ENCODE results near the gene NEGR1.
"Not testable (repeated sequence)": the region's sequence is repeated elsewhere in the genome, so short reads cannot be mapped to it uniquely, and the experiment has no call there.

NEGR1 gene

DNA sequence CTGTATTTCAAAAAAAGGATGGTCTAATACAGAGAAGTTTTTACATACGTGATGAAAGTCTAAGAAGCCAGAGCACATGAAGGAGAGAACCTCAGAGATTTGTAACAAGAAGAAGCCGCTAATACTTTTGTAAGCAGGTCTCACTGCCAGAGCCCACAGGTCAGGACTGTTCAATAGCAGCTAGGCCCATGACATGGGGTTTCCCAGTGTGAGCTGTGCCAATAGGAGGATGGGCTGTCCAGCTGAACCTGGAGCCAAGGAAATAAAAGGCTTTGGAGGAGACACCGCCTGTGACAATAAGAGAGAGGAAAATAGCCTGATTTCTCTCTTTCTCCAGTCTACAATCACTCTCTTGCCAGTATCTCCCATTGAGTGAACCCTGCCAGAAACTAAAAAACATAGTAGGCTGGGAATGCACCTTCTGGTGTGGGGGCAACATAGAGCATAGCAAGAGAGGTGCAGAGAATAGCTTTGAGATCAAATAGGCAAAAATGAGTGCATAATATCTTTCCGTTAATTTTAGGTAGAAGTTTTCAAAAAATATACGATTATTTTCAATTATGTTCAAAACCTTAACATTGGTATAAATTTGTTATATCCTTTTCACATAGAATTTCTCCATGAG is 360.3 kb downstream of the NEGR1 start:
- no peak for DNase-seq

GRCh38 chr1:71921204-71921603 is 361.1 kb downstream of the NEGR1 start:
- no peak for DNase-seq

GRCh38 chr1:71920556-71920955 is 361.8 kb downstream of the NEGR1 start:
- DNase-seq: no peak

DNA sequence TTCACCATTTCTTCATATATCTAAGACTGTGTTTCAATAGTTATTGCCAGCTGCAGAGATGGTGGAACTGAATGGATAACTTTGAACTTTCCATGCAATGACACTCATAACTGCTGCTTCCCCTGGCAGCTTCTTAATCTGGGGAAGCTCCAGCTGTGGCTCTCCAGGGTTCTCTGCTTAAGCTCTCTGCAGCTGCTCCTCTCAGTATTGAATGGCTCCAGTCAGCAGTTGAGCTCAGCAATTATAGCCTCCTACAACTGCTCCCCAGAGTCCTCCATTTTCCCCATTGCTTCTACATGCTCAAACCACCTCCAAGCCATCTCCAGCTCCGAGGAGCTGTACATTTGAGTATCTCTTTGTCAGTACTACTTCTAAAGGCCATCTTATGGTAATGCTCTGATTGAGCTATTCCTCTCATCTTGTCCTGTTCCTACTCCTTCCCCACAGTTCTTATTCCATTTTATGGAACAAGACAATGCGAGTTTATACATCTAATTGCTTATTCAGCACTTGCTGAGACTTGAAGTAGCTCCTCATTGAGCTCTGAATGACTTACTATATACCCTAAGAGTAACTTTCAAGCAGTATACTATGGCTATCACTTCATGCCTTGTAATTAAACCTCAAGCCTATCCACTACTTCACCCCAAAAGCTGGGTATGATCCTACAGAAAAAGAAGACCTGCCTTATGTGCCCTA is 362.4 kb downstream of the NEGR1 start:
- DNase-seq: no peak

GRCh38 chr1:71918630-71919029 is 363.7 kb downstream of the NEGR1 start:
- no peak for DNase-seq

GRCh38 chr1:71916894-71917293 is 365.4 kb downstream of the NEGR1 start:
- DNase-seq: no peak

- DNase-seq: no peak
Measured at GRCh38 chr1:71914626-71915025, 367.7 kb downstream of the NEGR1 start.

DNA sequence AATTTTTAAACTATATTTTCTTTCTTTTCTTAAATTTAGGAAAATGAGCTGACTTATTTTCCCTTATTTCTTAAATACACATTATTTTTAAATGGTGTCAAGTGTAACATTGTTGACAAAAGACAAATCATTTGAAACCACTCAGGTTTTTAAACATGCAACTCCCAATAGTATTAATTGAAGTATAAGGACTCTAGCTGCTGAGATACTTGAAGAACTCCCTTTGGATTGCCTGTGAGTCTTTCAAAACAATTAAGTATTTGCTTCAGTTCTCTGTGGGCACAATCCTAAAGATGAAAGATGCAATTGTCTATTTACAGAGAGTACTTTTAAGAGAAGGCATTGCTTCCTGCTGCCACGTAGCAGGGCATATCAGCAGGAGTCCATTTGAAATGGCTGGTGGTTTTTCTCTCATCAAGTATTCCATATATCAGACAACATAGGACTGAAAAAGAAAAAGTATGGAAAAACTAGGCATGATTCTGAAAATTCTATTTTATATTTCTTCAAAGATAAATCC is 373.4 kb downstream of the NEGR1 start:
- DNase-seq: no peak

DNA sequence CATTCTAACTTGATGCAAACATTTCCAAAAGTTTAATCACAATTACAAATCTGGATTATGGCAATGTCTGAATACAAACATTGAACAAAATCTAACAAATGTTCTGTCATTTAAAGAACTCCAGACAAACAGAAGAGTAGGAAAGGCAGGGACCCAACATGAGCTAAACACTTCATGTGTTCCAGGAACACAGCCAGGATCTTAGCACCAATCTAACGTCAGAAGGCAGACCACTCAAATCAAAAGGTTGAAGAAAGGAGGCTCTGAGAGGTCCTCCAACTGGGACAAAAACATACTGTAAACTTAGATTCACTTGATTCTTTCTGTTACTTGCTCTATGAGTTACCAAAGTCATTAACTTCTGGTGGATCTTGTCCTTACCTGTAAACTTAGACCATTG is 374.0 kb downstream of the NEGR1 start:
- DNase-seq: no peak

GRCh38 chr1:71899881-71900280 is 382.5 kb downstream of the NEGR1 start:
- DNase-seq: no peak

GRCh38 chr1:71888166-71888565 is 394.2 kb downstream of the NEGR1 start:
- not testable (repeated sequence) for DNase-seq

GRCh38 chr1:71885171-71885570 is 397.2 kb downstream of the NEGR1 start:
- no peak for DNase-seq

GRCh38 chr1:71882637-71883036 is 399.7 kb downstream of the NEGR1 start:
- DNase-seq: no peak

- no peak for DNase-seq
Measured at GRCh38 chr1:71882226-71882625, 400.1 kb downstream of the NEGR1 start.

DNA sequence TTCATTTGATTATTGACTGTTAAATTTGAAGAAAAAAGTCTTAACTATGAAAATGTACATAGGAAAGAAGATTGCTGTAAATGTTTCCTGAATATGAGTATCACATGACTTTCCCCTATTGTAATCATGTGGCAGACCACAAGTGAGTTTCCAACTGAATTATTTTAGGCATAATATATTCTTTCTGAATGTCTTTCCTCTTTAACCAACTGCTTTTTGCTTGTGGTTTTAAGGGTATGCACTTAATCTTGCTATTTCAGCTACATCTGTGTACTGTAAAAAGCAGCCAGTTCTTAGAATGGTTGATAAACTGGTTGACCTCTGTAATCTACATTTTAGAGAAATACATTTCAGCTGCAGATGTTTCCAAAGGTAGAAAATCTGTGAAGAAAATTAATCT is 400.7 kb downstream of the NEGR1 start:
- DNase-seq: no peak

DNA sequence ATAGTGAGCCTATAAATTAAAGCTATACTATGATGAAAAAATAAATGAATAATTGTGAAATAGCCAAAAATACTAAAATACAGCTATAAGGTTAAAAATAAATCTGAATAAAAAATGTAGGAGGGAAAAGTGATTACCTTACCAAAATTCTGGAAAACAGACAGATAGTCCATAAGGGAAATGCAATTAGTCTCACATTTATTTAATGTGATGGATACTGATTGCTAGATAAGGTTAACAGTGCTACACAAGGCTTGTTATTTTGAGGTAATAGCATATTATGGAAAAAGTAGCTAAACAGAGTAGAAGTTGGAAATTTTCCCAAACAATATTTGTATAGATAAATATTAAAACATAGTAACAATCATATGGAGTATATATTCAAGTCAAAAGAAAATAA is 413.0 kb downstream of the NEGR1 start:
- no peak for DNase-seq

DNA sequence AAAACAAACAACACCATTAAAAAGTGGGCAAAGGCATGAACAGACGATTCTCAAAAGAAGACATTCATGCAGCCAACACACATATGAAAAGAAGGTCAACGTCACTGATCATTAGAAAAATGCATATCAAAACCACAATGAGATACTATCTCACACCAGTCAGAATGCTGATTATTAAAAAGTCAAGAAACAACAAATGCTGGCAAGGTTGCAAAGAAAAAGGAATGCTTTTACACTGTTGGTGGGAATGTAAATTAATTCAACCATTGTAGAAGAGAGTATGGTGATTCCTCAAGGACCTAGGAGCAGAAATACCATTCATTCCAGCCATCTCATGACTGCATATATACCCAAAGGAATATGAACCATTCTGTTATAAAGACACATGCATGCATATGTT is 419.6 kb downstream of the NEGR1 start:
- no peak for DNase-seq

DNA sequence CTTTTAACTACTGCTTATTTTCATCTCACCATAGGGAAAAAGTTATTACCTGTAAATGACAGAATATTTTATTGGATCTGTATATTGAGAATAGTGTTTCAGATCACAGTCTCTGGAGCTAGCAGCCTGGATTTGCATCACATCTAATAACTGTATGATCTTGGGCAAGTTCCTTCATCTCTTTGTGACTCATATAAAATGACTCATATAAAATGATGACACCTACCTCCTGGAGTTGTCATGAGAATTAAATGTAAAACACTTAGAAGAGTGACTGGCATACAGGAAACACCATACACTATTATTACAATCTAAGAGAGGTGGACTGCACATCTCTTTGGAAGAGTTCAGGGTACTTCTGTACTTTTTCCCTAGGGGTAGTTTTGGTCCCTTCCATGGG is 421.3 kb downstream of the NEGR1 start:
- DNase-seq: no peak

DNA sequence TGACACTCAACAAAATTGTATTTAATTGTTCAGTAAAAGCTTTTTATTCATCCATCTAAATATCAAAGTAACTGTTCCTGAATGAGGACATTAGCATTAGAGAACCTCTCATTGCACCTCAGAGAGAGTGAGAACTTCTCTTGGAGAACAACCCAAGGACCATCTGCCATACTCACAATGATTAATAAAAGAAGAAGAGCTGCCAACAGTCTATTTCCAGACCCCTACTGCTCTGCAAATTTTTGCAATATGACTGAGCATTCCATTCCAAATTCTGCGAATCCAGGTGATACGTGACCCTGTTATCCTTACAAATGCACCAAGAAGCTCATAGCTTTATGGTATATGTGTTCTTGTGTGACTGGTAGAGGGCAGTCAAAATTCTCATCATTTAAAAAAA is 422.5 kb downstream of the NEGR1 start:
- DNase-seq: no peak

- DNase-seq: no peak
Measured at GRCh38 chr1:71857862-71858261, 424.5 kb downstream of the NEGR1 start.

GRCh38 chr1:71853360-71853759 is 429.0 kb downstream of the NEGR1 start:
- DNase-seq: no peak

DNA sequence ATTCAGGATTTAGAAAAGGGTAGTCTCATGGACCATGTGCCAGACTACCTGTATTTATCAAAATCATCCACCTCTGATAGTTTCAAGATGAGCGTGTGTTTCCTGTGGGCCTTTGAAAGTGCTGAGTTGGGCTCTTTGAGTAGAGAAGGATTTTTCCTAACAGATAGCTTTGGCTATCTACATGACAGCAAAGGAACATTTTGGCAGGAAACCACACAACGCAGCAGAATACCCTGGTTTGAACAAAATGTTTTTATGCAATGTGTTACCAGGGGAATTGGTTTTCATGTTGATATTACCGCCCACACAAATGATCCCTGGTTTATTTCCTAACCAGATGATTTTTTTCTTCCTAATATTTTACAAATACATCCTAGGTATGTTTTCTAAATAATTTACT is 431.4 kb downstream of the NEGR1 start:
- DNase-seq: no peak

DNA sequence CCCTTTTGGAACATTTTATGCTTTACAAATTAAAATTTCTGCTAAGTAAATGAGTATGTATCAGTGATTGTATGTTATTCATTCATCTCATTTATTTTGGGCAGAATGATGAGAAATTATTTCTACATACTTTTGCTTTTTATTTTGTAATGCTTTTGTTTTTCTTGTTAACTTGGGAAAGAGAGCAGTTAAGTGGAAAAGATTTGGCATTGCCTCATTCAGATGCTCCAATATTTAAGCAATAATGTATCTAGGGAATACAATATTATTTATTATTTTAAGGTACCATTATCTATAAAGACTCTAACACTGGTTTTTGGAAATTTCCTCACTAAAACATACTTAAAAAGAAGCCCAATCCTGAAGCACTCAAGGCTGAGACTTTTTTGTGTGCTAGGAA is 431.8 kb downstream of the NEGR1 start:
- no peak for DNase-seq

DNA sequence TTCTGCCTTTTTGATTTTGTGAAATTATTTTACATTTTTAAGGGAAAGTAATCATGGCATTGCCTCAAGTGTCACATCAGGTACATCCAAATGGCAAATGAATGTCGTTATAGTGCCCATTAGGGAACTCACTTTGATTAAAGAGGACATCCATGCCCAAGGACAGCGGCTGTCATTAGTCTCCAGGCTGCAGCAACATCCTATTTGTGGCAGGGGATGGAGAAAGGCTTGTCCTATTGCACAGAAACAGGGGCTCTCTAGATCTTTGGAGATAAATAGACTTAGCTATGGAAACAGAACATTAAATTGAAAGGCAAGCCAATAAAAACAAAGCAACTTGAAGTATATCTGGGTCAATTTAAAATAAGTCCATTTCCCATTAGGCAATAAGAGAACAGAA is 439.3 kb downstream of the NEGR1 start:
- DNase-seq: no peak

GRCh38 chr1:71839876-71840275 is 442.5 kb downstream of the NEGR1 start:
- no peak for DNase-seq

Data from activated naive CD4-positive, alpha-beta T cell (primary cell).